NCI-H1105 (cell line): ENCODE data around the gene CACNB2.
"Not testable (repeated sequence)": the region's sequence is repeated elsewhere in the genome, so short reads cannot be mapped to it uniquely, and the experiment has no call there.

Experiments used
- DNase-seq: peaks from one replicate; lab custom pipeline; 2025; lab: John Stamatoyannopoulos, UW

The CACNB2 gene

GRCh38 chr10:18570386-18570785, 430.2 kb downstream of the CACNB2 start:
- not testable (repeated sequence) for DNase-seq

GRCh38 chr10:18571076-18571475, 430.9 kb downstream of the CACNB2 start:
- no peak for DNase-seq

GRCh38 chr10:18571780-18572179, 431.6 kb downstream of the CACNB2 start:
- no peak for DNase-seq

- DNase-seq, result no peak
Observed at GRCh38 chr10:18572959-18573561, 432.8 kb downstream of the CACNB2 start.

GRCh38 chr10:18576586-18576985, 436.4 kb downstream of the CACNB2 start:
- DNase-seq, result no peak

- DNase-seq, result no peak
Observed at GRCh38 chr10:18577823-18578685, 437.8 kb downstream of the CACNB2 start.

- no peak for DNase-seq
Observed at GRCh38 chr10:18582803-18583202, 442.6 kb downstream of the CACNB2 start.

- no peak for DNase-seq
Observed at GRCh38 chr10:18583575-18584270, 443.5 kb downstream of the CACNB2 start.

GRCh38 chr10:18586637-18587036, 446.4 kb downstream of the CACNB2 start:
- not testable (repeated sequence) for DNase-seq

GRCh38 chr10:18591141-18591540, 450.9 kb downstream of the CACNB2 start:
- DNase-seq, result not testable (repeated sequence)
